ENCODE results near the gene TDRD9.
A peak's percentile ranks its signal among the peaks of the same experiment; 100 is the strongest.

Gene TDRD9

GRCh38 chr14:103899316-103899715 lies 28.9 kb upstream of the TDRD9 start:
- no peak for TF ChIP-seq POU2F2 (IDR thresholded peaks at IDR 0.05; ENCODE audit: low read depth, low read length)
- no peak for TF ChIP-seq POLR2AphosphoS5 (IDR thresholded peaks at IDR 0.05; ENCODE audit: low read depth, low read length)
- FAIRE-seq (no peak), DNase-seq (ENCODE audit: insufficient read length, low spot score) (no peak)

- TF ChIP-seq SPI1 (IDR thresholded peaks at IDR 0.05; ENCODE audit: low read depth, low read length) (no peak), POU2F2 (IDR thresholded peaks at IDR 0.05; ENCODE audit: low read depth, low read length) (no peak), POLR2AphosphoS5 (IDR thresholded peaks at IDR 0.05; ENCODE audit: low read depth, low read length) (no peak), TAF1 (IDR thresholded peaks at IDR 0.05; ENCODE audit: low read depth, low read length) (no peak), PAX5 (IDR thresholded peaks at IDR 0.05; ENCODE audit: insufficient read depth, low read length, severe bottlenecking) (no peak), POLR2A (IDR thresholded peaks at IDR 0.05; ENCODE audit: low read depth, low read length) (no peak)
- no peak for DNase-seq (ENCODE audit: insufficient read length, low spot score)
- no peak for FAIRE-seq
These were observed 28.4 kb upstream of the TDRD9 start for GRCh38 chr14:103899833-103900232.

GRCh38 chr14:103904493-103905107 lies 23.7 kb upstream of the TDRD9 start:
- TF ChIP-seq SPI1 (IDR thresholded peaks at IDR 0.05; ENCODE audit: low read depth, low read length) = no peak
- no peak for TF ChIP-seq POLR2AphosphoS5 (IDR thresholded peaks at IDR 0.05; ENCODE audit: low read depth, low read length)
- no peak for TF ChIP-seq PAX5 (IDR thresholded peaks at IDR 0.05; ENCODE audit: insufficient read depth, low read length, severe bottlenecking)
- no peak for TF ChIP-seq POLR2A (IDR thresholded peaks at IDR 0.05; ENCODE audit: low read depth, low read length)
- TF ChIP-seq TAF1 (IDR thresholded peaks at IDR 0.05; ENCODE audit: low read depth, low read length) = no peak
- TF ChIP-seq POU2F2 (IDR thresholded peaks at IDR 0.05; ENCODE audit: low read depth, low read length) = no peak
- no peak for DNase-seq (ENCODE audit: insufficient read length, low spot score)
- no peak for FAIRE-seq

GRCh38 chr14:103905842-103906456 lies 22.3 kb upstream of the TDRD9 start:
- FAIRE-seq (no peak), DNase-seq (ENCODE audit: insufficient read length, low spot score) (no peak)
- TF ChIP-seq TAF1 (IDR thresholded peaks at IDR 0.05; ENCODE audit: low read depth, low read length) (no peak), SPI1 (IDR thresholded peaks at IDR 0.05; ENCODE audit: low read depth, low read length) (no peak), PAX5 (IDR thresholded peaks at IDR 0.05; ENCODE audit: insufficient read depth, low read length, severe bottlenecking) (no peak), POLR2AphosphoS5 (IDR thresholded peaks at IDR 0.05; ENCODE audit: low read depth, low read length) (no peak), POLR2A (IDR thresholded peaks at IDR 0.05; ENCODE audit: low read depth, low read length) (no peak), POU2F2 (IDR thresholded peaks at IDR 0.05; ENCODE audit: low read depth, low read length) (no peak)

- no peak for TF ChIP-seq PAX5 (IDR thresholded peaks at IDR 0.05; ENCODE audit: insufficient read depth, low read length, severe bottlenecking)
- no peak for TF ChIP-seq POLR2A (IDR thresholded peaks at IDR 0.05; ENCODE audit: low read depth, low read length)
- no peak for TF ChIP-seq TAF1 (IDR thresholded peaks at IDR 0.05; ENCODE audit: low read depth, low read length)
- no peak for TF ChIP-seq SPI1 (IDR thresholded peaks at IDR 0.05; ENCODE audit: low read depth, low read length)
- no peak for TF ChIP-seq POU2F2 (IDR thresholded peaks at IDR 0.05; ENCODE audit: low read depth, low read length)
- TF ChIP-seq POLR2AphosphoS5 (IDR thresholded peaks at IDR 0.05; ENCODE audit: low read depth, low read length) = no peak
- no peak for DNase-seq (ENCODE audit: insufficient read length, low spot score)
- FAIRE-seq = no peak
These were observed 19.7 kb upstream of the TDRD9 start for GRCh38 chr14:103908580-103908979.

- DNase-seq (ENCODE audit: insufficient read length, low spot score) (no peak), FAIRE-seq (no peak)
- no peak; the same call in 1 of the 2 replicates for TF ChIP-seq SPI1 (IDR thresholded peaks at IDR 0.05; ENCODE audit: low read depth, low read length)
- TF ChIP-seq POLR2AphosphoS5 (IDR thresholded peaks at IDR 0.05; ENCODE audit: low read depth, low read length) = no peak
- no peak for TF ChIP-seq TAF1 (IDR thresholded peaks at IDR 0.05; ENCODE audit: low read depth, low read length)
- TF ChIP-seq POU2F2 (IDR thresholded peaks at IDR 0.05; ENCODE audit: low read depth, low read length) = no peak
- no peak for TF ChIP-seq PAX5 (IDR thresholded peaks at IDR 0.05; ENCODE audit: insufficient read depth, low read length, severe bottlenecking)
- TF ChIP-seq POLR2A (IDR thresholded peaks at IDR 0.05; ENCODE audit: low read depth, low read length) = no peak
These were observed 18.6 kb upstream of the TDRD9 start for GRCh38 chr14:103909531-103910261.

GRCh38 chr14:103910262-103910935 lies 17.9 kb upstream of the TDRD9 start:
- no peak for TF ChIP-seq PAX5 (IDR thresholded peaks at IDR 0.05; ENCODE audit: insufficient read depth, low read length, severe bottlenecking)
- TF ChIP-seq SPI1 (IDR thresholded peaks at IDR 0.05; ENCODE audit: low read depth, low read length) = 0 out of 2 replicates have a peak, but pooled peaks have one; percentile 54
- peak; percentile 67 for DNase-seq (ENCODE audit: insufficient read length, low spot score)
- peak; percentile 81 for FAIRE-seq

GRCh38 chr14:103910984-103911383 lies 17.3 kb upstream of the TDRD9 start:
- FAIRE-seq = no peak
- no peak for DNase-seq (ENCODE audit: insufficient read length, low spot score)
- TF ChIP-seq POU2F2 (IDR thresholded peaks at IDR 0.05; ENCODE audit: low read depth, low read length) = no peak
- no peak; the same call in 1 of the 2 replicates for TF ChIP-seq POLR2A (IDR thresholded peaks at IDR 0.05; ENCODE audit: low read depth, low read length)
- TF ChIP-seq SPI1 (IDR thresholded peaks at IDR 0.05; ENCODE audit: low read depth, low read length) = no peak
- no peak for TF ChIP-seq POLR2AphosphoS5 (IDR thresholded peaks at IDR 0.05; ENCODE audit: low read depth, low read length)
- TF ChIP-seq TAF1 (IDR thresholded peaks at IDR 0.05; ENCODE audit: low read depth, low read length) = no peak
- no peak for TF ChIP-seq PAX5 (IDR thresholded peaks at IDR 0.05; ENCODE audit: insufficient read depth, low read length, severe bottlenecking)

- FAIRE-seq = no peak
- TF ChIP-seq POLR2AphosphoS5 (IDR thresholded peaks at IDR 0.05; ENCODE audit: low read depth, low read length) = no peak
- no peak for TF ChIP-seq POLR2A (IDR thresholded peaks at IDR 0.05; ENCODE audit: low read depth, low read length)
- TF ChIP-seq POU2F2 (IDR thresholded peaks at IDR 0.05; ENCODE audit: low read depth, low read length) = no peak
- TF ChIP-seq PAX5 (IDR thresholded peaks at IDR 0.05; ENCODE audit: insufficient read depth, low read length, severe bottlenecking) = no peak
- no peak for TF ChIP-seq TAF1 (IDR thresholded peaks at IDR 0.05; ENCODE audit: low read depth, low read length)
- no peak for TF ChIP-seq SPI1 (IDR thresholded peaks at IDR 0.05; ENCODE audit: low read depth, low read length)
These were observed 12.6 kb upstream of the TDRD9 start for GRCh38 chr14:103915616-103916015.

More at GRCh38 chr14:103915616-103916015, 12.6 kb upstream of the TDRD9 start:
- no peak for DNase-seq (ENCODE audit: insufficient read length, low spot score)

Data from GM12891 (cell line).